HCT116 (cell line): ENCODE data around the gene RRAD. TPM values are rescaled to one million over a fixed set of nuclear protein-coding genes. Genes with fewer than 3 reads are reported as not detected.

Experiments
- ATAC-seq: fragments of 200-7000 bp; cut with Tn5 transposase; 2 replicates; pipeline ENCODE4 v1.9.1; 2020; ENCODE audit warnings: mild to moderate bottlenecking, moderate library complexity
- BruUV-seq: library from RNA; stranded (reverse); fragments of 400-500 nt; replicated peaks from 2 replicates; lab custom pipeline; 2021; lab: Mats Ljungman, UMichigan
- CTCF ChIA-PET: fragments of 300-600 bp; sonication (Branson Sonifier 250); formaldehyde crosslinking; loops from one replicate; lab custom pipeline; 2021; ENCODE audit warnings: antibody characterized with exemption; lab: Charles Lee
- POLR2A ChIA-PET: fragments of 300-600, 350-600 bp; sonication (Branson Sonifier 250); formaldehyde crosslinking; loops from one replicate; lab custom pipeline; 2021; ENCODE audit warnings: antibody characterized with exemption; lab: Charles Lee
- RAD21 ChIA-PET, 2 experiments: fragments of 300-600 bp; sonication (Branson Sonifier 250); formaldehyde crosslinking; loops; one replicate each; lab custom pipeline; 2023; ENCODE audit warnings: low total read pairs in 2 of 2; ENCODE audit not compliant: uncharacterized antibody in 2 of 2, unreplicated experiment in 2 of 2, low non-redundant PET in 1 of 2; lab: Charles Lee
- DNase-seq: peaks from one replicate; pipeline ENCODE4 v3.0.0-alpha.2; 2010; ENCODE audit warnings: low read depth, low spot score
- H2AFZ ChIP-seq: fragments of 200-600 bp; shearing (Covaris generic), sonication (generic); 2 replicates; pipeline ENCODE4 v1.6.1; 2017; ENCODE audit warnings: low read depth, mixed run types, mixed read lengths, antibody characterized with exemption, low read length; ENCODE audit not compliant: poor library complexity, severe bottlenecking
- H3K27ac ChIP-seq: 2 replicates; pipeline ENCODE4 v1.5.1; 2012; ENCODE audit warnings: low read depth, low read length
- H3K27me3 ChIP-seq: fragments of 200-600 bp; sonication (generic); 2 replicates; pipeline ENCODE4 v1.6.1; 2016; ENCODE audit warnings: mixed run types, low read length, mixed read lengths; ENCODE audit not compliant: insufficient read depth
- H3K36me3 ChIP-seq, 2 experiments: fragments of 200-500 bp in 1 of 2; fragments of 200-600 bp in 1 of 2; sonication (Bioruptor generic) in 1 of 2; sonication (generic) in 1 of 2; 2 replicates each; pipeline versions ENCODE4 v1.5.1 to v1.6.1; 2014 to 2016; ENCODE audit warnings: low read length in 2 of 2, inconsistent platforms in 1 of 2, mixed read lengths in 1 of 2, mixed run types in 1 of 2; ENCODE audit not compliant: insufficient read depth in 2 of 2, control insufficient read depth in 1 of 2
- H3K4me1 ChIP-seq, 2 experiments: fragments of 200-600 bp in 1 of 2; sonication (generic) in 1 of 2; 2 replicates each; pipeline versions ENCODE4 v1.5.1 to v1.6.1; 2012 to 2017; ENCODE audit warnings: low read length in 2 of 2, inconsistent platforms in 1 of 2, mild to moderate bottlenecking in 1 of 2, mixed read lengths in 1 of 2, mixed run types in 1 of 2, moderate library complexity in 1 of 2; ENCODE audit not compliant: insufficient read depth in 2 of 2, control insufficient read depth in 1 of 2
- H3K4me2 ChIP-seq: fragments of 200-600 bp; sonication (generic); 2 replicates; pipeline ENCODE4 v1.6.1; 2017; ENCODE audit warnings: mixed run types, low read length, mixed read lengths
- H3K4me3 ChIP-seq, 2 experiments: fragments of 200-600 bp in 1 of 2; sonication (generic) in 1 of 2; replicated peaks in 1 of 2; 2 replicates each; pipeline ENCODE4 v1.5.1; 2011 to 2016; ENCODE audit warnings: low read length in 2 of 2, control low read depth in 1 of 2, low read depth in 1 of 2, mild to moderate bottlenecking in 1 of 2, mixed read lengths in 1 of 2, mixed run types in 1 of 2
- H3K79me2 ChIP-seq: fragments of 200-600 bp; sonication (generic); 2 replicates; pipeline ENCODE4 v1.6.1; 2017; ENCODE audit warnings: mild to moderate bottlenecking, mixed run types, low read length, moderate library complexity, mixed read lengths; ENCODE audit not compliant: insufficient read depth
- H3K9ac ChIP-seq: fragments of 200-600 bp; sonication (generic); 2 replicates; pipeline ENCODE4 v1.6.1; 2016; ENCODE audit warnings: low read length, mixed read lengths
- H3K9me2 ChIP-seq: fragments of 200-600 bp; sonication (generic), shearing (Covaris generic); 2 replicates; pipeline ENCODE4 v1.6.1; 2017; ENCODE audit warnings: mixed run types, mild to moderate bottlenecking, moderate library complexity; ENCODE audit not compliant: insufficient read depth
- H3K9me3 ChIP-seq, 2 experiments: fragments of 200-500 bp in 1 of 2; fragments of 200-600 bp in 1 of 2; sonication (Bioruptor generic) in 1 of 2; sonication (generic) in 1 of 2; 2 replicates each; pipeline ENCODE4 v1.6.1; 2014 to 2017; ENCODE audit warnings: low read length in 2 of 2, mixed read lengths in 2 of 2, inconsistent platforms in 1 of 2, low read depth in 1 of 2, mild to moderate bottlenecking in 1 of 2, mixed run types in 1 of 2, moderate library complexity in 1 of 2; ENCODE audit not compliant: control insufficient read depth in 1 of 2, insufficient read depth in 1 of 2
- H4K20me1 ChIP-seq: fragments of 200-600 bp; sonication (generic), shearing (Covaris generic); 2 replicates; pipeline ENCODE4 v1.6.1; 2017; ENCODE audit warnings: mixed run types, mild to moderate bottlenecking, moderate library complexity; ENCODE audit not compliant: insufficient read depth
- ATF3 ChIP-seq: IDR thresholded peaks from 2 replicates; pipeline ENCODE4 v1.6.1; 2012
- CBX3 ChIP-seq: IDR thresholded peaks from 2 replicates; pipeline ENCODE4 v1.6.1; 2012; ENCODE audit warnings: low read depth
- EGR1 ChIP-seq: IDR thresholded peaks from 2 replicates; pipeline ENCODE4 v1.6.1; 2012; ENCODE audit warnings: low read depth
- EZH2 ChIP-seq: fragments of 200-600 bp; sonication (generic); IDR thresholded peaks from 2 replicates; pipeline ENCODE4 v1.6.1; 2017; ENCODE audit warnings: antibody characterized with exemption, mixed run types
- JUND ChIP-seq: IDR thresholded peaks from 2 replicates; pipeline ENCODE4 v1.6.1; 2012
- POLR2AphosphoS5 ChIP-seq: IDR thresholded peaks from 2 replicates; pipeline ENCODE4 v1.6.1; 2011; ENCODE audit warnings: mild to moderate bottlenecking, low read depth, low read length, moderate library complexity
- SP1 ChIP-seq: IDR thresholded peaks from 2 replicates; pipeline ENCODE4 v1.6.1; 2012; ENCODE audit warnings: low read depth
- TCF7L2 ChIP-seq: IDR thresholded peaks from 2 replicates; pipeline ENCODE4 v1.7.0; 2011; ENCODE audit warnings: borderline replicate concordance, inconsistent platforms; ENCODE audit not compliant: insufficient read depth, insufficient read length; ENCODE audit errors: extremely low read depth
- YY1 ChIP-seq: IDR thresholded peaks from 2 replicates; pipeline ENCODE4 v1.6.1; 2011; ENCODE audit warnings: low read length, low read depth, moderate library complexity, mild to moderate bottlenecking; ENCODE audit not compliant: insufficient replicate concordance; ENCODE audit errors: extremely low read depth
- ZFX ChIP-seq: fragments of 450-650 bp; IDR thresholded peaks from 2 replicates; pipeline ENCODE4 v1.6.1; 2017
- intact Hi-C: fragments of 100-400 bp; cut with micrococcal nuclease; formaldehyde crosslinking; loops from 2 replicates; pipeline ENCODE4 v1.10.0; 2022
- total RNA-seq: library from RNA; stranded (reverse); gene quantifications from one replicate; pipeline ENCODE4 v1.2.1, GENCODE V29; 2021; ENCODE audit not compliant: unreplicated experiment
- TF ChIP-seq, protein P1 (sequence below), 3 experiments: fragments of 200-600 bp in 1 of 3; sonication (generic) in 1 of 3; IDR thresholded peaks in 2 of 3; conservative IDR thresholded peaks in 1 of 3; 2 replicates each; pipeline ENCODE4 v1.5.1; 2012 to 2017; ENCODE audit warnings: low read depth in 2 of 3, low read length in 2 of 3, antibody characterized with exemption in 1 of 3, borderline replicate concordance in 1 of 3, control low read depth in 1 of 3, mild to moderate bottlenecking in 1 of 3, mixed read lengths in 1 of 3, mixed run types in 1 of 3, moderate library complexity in 1 of 3; ENCODE audit not compliant: insufficient read depth in 1 of 3
- TF ChIP-seq, protein P2 (sequence below): IDR thresholded peaks from 2 replicates; pipeline ENCODE4 v1.6.1; 2012

The RRAD gene
- total RNA-seq, 1 experiment from 2014 or later = 2.2 TPM

- Histone ChIP-seq H3K9me2 (no peaks in the 10 kb centered on the region), H3K4me3 (peak overlapping the region; percentile 42 to 57), H3K79me2 (no peaks in the 10 kb centered on the region), H3K9me3 (no peaks in the 10 kb centered on the region), H3K9ac (peak overlapping the region; percentile 59), H4K20me1 (no peaks in the 10 kb centered on the region), H2AFZ (peak overlapping the region; percentile 28), H3K4me2 (peak overlapping the region; percentile 87), H3K36me3 (no peaks in the 10 kb centered on the region), H3K27me3 (no peaks in the 10 kb centered on the region), H3K27ac (peak overlapping the region; percentile 65), H3K4me1 (peaks cover 12 to 27% of the 10 kb centered on the region in 2 experiments)
- BruUV-seq = no TSS peak
- ChIA-PET POLR2A (interaction anchor here (0.6 to 1.6 kb wide), 6 partner anchors 8 to 466 kb away, joined by 3 to 5 read pairs (median 4); partner anchors contain the start of gene NAE1), RAD21 (interaction anchor here (0.5 to 1.6 kb wide), 6 partner anchors 24 to 466 kb away, joined by 3 to 6 read pairs (median 3); partner anchors contain the start of gene NAE1 (in 1 of the 2)), CTCF (interaction anchor here (0.6 to 2.6 kb wide), 18 partner anchors 9 to 467 kb away, joined by 3 to 19 read pairs (median 4); partner anchors contain the start of genes CES3 and NAE1)
- intact Hi-C loops = loop anchor here (2.0 to 5.0 kb wide), 2 partner anchors 311 to 466 kb away; no protein-coding TSS in a partner anchor
- peak; percentile 38 for TF ChIP-seq YY1
- peak; percentile 41; the same call in 1 of the 2 replicates for TF ChIP-seq ZFX
- TF ChIP-seq CBX3 = peak; percentile 4; the same call in 1 of the 2 replicates
- peak; percentile 43 for TF ChIP-seq TCF7L2
- TF ChIP-seq ATF3 = no peak
- TF ChIP-seq POLR2AphosphoS5 = peak; percentile 67
- TF ChIP-seq JUND = no peak
- 0 out of 2 replicates have a peak, but pooled peaks have one; percentile 42 for TF ChIP-seq EGR1
- TF ChIP-seq SP1 = peak; percentile 35
- TF ChIP-seq EZH2 = no peak
- TF ChIP-seq, protein P1, sequence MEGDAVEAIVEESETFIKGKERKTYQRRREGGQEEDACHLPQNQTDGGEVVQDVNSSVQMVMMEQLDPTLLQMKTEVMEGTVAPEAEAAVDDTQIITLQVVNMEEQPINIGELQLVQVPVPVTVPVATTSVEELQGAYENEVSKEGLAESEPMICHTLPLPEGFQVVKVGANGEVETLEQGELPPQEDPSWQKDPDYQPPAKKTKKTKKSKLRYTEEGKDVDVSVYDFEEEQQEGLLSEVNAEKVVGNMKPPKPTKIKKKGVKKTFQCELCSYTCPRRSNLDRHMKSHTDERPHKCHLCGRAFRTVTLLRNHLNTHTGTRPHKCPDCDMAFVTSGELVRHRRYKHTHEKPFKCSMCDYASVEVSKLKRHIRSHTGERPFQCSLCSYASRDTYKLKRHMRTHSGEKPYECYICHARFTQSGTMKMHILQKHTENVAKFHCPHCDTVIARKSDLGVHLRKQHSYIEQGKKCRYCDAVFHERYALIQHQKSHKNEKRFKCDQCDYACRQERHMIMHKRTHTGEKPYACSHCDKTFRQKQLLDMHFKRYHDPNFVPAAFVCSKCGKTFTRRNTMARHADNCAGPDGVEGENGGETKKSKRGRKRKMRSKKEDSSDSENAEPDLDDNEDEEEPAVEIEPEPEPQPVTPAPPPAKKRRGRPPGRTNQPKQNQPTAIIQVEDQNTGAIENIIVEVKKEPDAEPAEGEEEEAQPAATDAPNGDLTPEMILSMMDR (IDR thresholded peaks at IDR 0.05 in 2 of 3, conservative IDR thresholded peaks at IDR 0.05 in 1 of 3; ENCODE audit: borderline replicate concordance in 1 of 3, insufficient read depth in 1 of 3, low read depth in 2 of 3, low read length in 2 of 3) = peak; percentile 74 to 95 (median 91)
- TF ChIP-seq, protein P2, sequence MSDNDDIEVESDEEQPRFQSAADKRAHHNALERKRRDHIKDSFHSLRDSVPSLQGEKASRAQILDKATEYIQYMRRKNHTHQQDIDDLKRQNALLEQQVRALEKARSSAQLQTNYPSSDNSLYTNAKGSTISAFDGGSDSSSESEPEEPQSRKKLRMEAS = peak; percentile 94
- DNase-seq (peak; percentile 89), ATAC-seq (peak; percentile 95)
Observed at GRCh38 chr16:66872943-66873684, 52.2 kb downstream of the RRAD start.
